ENCODE measurements around the gene HDAC1.

Gene HDAC1

DNA sequence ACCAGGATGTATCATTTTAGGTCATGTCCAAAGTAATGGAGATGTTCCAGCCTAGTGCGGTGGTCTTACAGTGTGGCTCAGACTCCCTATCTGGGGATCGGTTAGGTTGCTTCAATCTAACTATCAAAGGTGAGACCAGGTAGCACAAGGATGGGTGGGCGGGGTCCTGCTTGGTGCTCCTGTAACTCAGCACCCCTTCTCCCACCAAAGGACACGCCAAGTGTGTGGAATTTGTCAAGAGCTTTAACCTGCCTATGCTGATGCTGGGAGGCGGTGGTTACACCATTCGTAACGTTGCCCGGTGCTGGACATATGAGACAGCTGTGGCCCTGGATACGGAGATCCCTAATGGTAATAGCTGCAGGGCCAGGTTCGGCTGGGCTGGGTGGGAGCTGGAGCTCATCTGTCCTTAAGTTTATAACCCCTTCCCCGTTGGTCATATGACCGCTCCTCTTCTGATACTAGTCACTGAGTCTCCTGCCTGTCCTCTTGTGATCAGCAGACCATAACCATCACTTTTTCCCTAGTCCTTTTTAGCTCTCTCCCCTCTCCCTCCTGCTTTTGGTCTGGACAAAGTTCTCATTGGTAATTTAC, 38.8 kb downstream of the HDAC1 start:
- no peak for DNase-seq

GRCh38 chr1:32331549-32331948, 39.7 kb downstream of the HDAC1 start:
- DNase-seq, result no peak

DNA sequence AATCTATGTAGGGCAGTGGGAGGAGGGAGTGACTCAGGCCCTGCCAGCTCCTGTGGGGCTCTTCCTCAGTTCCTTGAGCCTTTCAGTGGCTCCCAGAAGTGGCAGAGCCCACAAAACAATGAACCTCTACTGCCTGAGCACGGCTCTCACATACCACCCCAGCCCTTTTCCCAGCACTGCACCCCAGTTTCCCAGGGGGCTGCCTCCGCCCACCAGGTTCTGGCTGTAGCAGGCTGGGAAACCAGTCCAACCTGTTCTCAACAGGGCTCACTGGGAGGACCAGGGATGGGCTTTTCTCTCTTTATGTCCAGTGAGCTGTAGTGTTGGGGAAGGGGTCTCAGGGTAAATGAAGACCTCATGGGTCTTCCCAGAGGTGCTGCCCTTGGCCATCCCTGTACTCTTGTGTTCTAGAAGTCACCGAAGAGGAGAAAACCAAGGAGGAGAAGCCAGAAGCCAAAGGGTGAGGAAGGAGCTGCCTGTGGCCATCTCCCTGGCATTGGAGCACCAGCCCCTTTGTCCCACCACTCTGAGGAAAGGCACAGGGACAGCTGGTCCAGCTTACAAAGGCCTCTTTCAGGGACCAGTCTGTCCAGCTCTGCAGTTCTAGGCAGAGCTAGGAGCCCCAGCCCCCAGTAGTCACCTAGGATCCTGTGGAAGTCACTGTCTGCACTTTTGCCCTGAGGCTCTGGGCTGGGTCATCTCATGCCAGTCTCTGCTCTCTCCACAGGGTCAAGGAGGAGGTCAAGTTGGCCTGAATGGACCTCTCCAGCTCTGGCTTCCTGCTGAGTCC, 40.6 kb downstream of the HDAC1 start:
- no peak for DNase-seq

DNA sequence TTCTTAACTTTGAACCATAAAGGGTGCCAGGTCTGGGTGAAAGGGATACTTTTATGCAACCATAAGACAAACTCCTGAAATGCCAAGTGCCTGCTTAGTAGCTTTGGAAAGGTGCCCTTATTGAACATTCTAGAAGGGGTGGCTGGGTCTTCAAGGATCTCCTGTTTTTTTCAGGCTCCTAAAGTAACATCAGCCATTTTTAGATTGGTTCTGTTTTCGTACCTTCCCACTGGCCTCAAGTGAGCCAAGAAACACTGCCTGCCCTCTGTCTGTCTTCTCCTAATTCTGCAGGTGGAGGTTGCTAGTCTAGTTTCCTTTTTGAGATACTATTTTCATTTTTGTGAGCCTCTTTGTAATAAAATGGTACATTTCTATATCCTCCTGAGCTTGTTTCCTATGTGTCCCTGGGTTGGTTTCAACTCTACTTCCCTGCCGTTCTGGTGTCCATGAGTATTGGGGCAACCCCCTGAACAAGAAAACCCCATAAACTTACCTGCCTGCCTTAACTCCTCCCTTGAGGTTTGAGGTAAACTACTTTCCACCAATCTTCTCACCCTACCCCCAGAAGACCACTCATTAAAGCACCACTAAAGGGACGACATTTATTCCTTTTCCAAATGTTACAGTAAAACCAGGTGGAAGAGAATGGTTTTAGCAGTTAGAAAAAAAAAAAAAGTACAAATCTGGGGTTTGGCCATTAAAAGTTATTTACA, 41.5 kb downstream of the HDAC1 start:
- no peak for DNase-seq

- DNase-seq, result peak; percentile 16
Observed at GRCh38 chr1:32334274-32334861, 42.5 kb downstream of the HDAC1 start.

GRCh38 chr1:32334864-32335534, 43.1 kb downstream of the HDAC1 start:
- DNase-seq, result peak; percentile 49

- no peak for DNase-seq
Observed at GRCh38 chr1:32335535-32335789, 43.6 kb downstream of the HDAC1 start.

GRCh38 chr1:32335790-32336590, 44.1 kb downstream of the HDAC1 start, which contains the start of gene MARCKSL1:
Gene MARCKSL1, minus strand, starts transcription at chr1:32336233. Its CDS starts 200 bp downstream, at chr1:32336033.
- peak; percentile 71 for DNase-seq

DNA sequence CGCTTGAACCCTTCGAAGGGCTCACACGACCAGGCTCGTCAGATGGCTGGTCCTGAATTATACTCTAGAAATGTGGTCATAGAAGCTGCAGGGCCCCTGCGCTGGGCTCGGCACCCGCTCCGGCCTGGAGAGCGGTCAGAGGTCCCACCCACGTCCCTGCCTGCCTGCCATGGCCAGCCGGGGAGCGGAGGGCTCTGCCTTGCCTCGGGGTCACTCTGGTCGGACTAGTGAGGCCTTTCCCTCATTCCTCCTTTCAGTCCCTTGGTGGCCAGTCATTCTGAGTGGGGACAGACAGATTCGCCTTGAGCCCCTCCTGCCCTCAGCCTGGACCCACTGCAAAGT, 44.7 kb downstream of the HDAC1 start:
- DNase-seq, result no peak

DNA sequence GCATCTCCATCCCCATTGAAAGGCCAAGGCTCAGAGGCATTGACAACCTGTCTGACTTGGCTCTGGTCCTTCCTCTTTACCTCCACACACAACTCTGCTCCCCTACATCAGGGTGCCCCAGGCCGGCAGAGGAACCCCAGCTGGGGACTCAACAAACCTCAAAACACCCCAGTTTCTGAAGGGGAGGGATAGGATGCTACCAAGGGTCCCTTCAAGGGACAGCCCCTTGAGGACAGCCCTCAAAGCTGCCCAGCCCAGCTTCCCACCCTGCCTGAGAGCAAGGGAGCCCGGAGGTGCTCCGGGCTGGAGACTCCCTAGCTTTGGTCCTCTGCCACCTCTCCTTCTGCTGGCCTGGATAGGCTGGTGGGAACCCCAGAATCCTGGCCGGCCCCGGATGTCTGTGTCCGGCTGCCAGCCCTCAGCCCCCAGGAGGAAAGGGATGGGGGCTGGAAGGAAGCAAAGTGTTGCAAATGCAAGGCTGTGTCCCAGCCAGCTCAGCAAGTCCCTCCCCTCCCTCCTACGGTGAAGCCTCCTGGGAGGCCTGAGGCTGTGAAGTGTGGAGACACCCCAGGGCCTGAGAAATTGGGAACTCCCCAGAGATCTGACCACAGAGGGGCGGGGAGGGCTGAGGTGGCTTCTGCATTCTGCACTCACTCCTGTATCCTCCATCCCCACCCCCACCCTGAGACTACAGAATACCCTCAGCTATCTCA, 45.2 kb downstream of the HDAC1 start:
- peak; percentile 30 for DNase-seq

- no peak for DNase-seq
Observed at GRCh38 chr1:32337855-32338636, 46.2 kb downstream of the HDAC1 start.

- DNase-seq, result no peak
Observed at GRCh38 chr1:32338637-32339145, 46.8 kb downstream of the HDAC1 start.

GRCh38 chr1:32339363-32339978, 47.6 kb downstream of the HDAC1 start:
- DNase-seq, result peak; percentile 59

- no peak for DNase-seq
Observed at GRCh38 chr1:32341186-32341757, 49.4 kb downstream of the HDAC1 start.

GRCh38 chr1:32341971-32342370, 50.1 kb downstream of the HDAC1 start:
- no peak for DNase-seq

- DNase-seq, result no peak
Observed at GRCh38 chr1:32342704-32343103, 50.8 kb downstream of the HDAC1 start.

DNA sequence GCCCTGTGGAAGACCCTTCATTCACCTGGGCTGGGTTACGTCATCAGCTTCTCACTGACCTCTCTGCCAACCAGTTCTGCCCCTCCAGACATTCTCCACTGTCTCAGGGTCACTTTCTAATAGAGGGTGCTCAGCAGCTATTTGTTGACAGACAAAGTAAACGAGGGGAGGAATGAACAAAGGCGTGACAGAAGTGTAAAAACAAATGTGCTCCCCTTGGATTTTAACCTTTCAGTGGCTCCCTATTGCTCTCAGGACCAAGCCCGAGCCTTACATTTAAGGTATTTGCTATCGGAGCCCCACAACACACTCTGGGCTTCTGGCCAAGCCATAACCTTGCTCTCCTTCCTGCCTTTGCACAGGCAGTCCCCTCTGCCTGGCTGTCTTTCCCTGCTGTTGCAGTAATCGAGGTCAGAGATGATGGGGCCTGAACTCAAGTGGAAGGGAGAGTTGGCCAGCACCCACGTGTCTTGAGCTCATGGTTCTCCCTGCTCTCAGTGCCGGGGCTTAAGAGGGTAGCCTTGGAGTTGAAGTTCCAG, 53.5 kb downstream of the HDAC1 start:
- DNase-seq, result no peak

DNA sequence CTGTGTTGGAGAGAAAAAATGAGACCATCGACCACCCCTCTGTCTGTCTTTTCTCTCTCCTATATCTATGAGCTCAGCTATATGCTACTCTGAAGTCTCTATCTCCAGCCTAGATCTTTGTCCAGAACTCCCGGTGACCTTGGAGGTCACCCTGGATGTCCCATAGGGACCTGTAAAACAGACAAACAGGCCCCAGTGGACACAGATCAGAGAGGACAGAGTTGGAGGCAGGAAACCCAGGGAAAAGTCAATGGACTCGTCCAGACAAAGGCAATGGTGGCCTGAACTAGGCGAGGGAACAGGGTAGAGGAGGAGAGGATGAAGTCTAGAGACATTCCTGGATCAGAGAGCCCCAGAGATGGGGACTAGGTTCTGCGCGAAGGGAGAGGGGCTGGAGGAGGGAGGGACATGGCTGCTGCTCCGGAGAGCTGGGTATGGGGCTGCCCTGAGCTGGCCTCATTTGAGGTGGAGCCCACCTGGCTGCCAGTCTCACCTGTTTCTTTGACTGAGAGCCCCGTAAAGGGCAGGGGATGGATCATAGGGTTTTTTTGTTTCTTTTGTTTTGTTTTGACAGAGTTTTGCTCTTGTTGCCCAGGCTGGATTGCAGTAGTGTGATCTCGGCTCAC, 54.8 kb downstream of the HDAC1 start:
- no peak for DNase-seq

DNA sequence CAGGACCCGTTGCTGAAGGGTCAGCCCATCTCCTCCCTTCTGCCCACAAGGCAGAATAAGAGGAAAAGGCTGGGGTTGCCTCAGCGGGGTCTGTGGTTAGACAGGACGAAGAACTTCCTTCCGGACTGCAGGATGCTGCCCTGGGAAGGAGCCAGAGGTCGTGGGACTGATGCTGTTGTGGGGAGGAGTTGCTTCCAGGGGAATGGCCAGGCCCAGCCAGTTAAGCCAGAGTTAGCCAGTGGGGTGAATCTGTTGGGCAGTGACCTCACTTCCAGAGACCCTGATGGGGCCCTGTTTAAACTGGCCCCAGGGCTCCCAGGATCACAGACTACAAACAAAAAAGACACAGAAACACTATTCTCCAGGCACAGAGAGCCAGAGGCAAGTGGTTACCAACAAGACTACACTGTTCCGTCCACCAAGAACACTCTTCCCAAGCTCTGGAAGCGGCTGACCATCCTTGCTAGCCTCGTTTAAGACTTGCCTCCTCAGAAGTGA, 57.4 kb downstream of the HDAC1 start:
- DNase-seq, result no peak
